Nephron progenitor cell (in vitro differentiated cells): ENCODE results near the gene INA.

ENCODE experiments used
- DNase-seq: peaks from one replicate; pipeline ENCODE4 v3.0.0; 2021
- H3K27ac Mint-ChIP-seq: 2 replicates; pipeline ENCODE4 v1.8.0; 2021; ENCODE audit warnings: mild to moderate bottlenecking, moderate library complexity, mixed read lengths
- H3K27me3 Mint-ChIP-seq: 2 replicates; pipeline ENCODE4 v1.8.0; 2021; ENCODE audit warnings: mild to moderate bottlenecking, low read depth, mixed read lengths; ENCODE audit not compliant: poor library complexity
- H3K36me3 Mint-ChIP-seq: 2 replicates; pipeline ENCODE4 v1.8.0; 2021; ENCODE audit warnings: low read depth, mixed read lengths
- H3K4me1 Mint-ChIP-seq: 2 replicates; pipeline ENCODE4 v1.8.0; 2021; ENCODE audit warnings: mixed read lengths
- H3K4me3 Mint-ChIP-seq: 2 replicates; pipeline ENCODE4 v1.8.0; 2021; ENCODE audit warnings: mild to moderate bottlenecking, moderate library complexity, mixed read lengths
- H3K9me3 Mint-ChIP-seq: 2 replicates; pipeline ENCODE4 v1.8.0; 2021; ENCODE audit warnings: mild to moderate bottlenecking, moderate library complexity, mixed read lengths
- TF ChIP-seq, protein P1 (sequence below): fragments of 200-600 bp; sonication (generic); IDR thresholded peaks from 2 replicates; pipeline ENCODE4 v1.5.0; 2021; ENCODE audit warnings: antibody characterized with exemption

The INA gene

DNA sequence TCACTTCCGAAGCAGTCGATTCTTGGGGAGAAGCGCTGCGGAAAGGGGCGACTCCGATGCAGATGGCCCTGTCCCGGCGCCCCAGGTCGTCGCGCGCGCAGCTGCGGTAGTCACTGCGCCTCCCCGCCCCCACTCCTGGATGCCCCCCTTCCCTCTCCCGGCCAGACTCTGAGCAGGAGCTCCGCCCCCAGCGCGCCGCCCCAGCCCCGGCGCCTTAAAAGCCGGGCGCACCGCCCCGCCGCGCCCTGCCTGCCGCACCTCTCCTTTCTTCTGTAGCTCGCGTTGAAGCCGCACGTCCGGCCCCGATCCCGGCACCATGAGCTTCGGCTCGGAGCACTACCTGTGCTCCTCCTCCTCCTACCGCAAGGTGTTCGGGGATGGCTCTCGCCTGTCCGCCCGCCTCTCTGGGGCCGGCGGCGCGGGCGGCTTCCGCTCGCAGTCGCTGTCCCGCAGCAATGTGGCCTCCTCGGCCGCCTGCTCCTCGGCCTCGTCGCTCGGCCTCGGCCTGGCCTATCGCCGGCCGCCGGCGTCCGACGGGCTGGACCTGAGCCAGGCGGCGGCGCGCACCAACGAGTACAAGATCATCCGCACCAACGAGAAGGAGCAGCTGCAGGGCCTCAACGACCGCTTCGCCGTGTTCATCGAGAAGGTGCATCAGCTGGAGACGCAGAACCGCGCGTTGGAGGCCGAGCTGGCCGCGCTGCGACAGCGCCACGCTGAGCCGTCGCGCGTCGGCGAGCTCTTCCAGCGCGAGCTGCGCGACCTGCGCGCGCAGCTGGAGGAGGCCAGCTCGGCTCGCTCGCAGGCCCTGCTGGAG lies at the start of gene INA:
Gene INA (plus strand): TSS at position 243 of the 817 bp plus-strand sequence. CDS start 74 bp downstream, at position 317.
- H3K27ac Mint-ChIP-seq, result no peak within 1 kb of the TSS
- H3K36me3 Mint-ChIP-seq, result no peaks in the 10 kb centered on the region
- peaks cover 92% of the 10 kb centered on the region for H3K27me3 Mint-ChIP-seq
- peaks cover 17% of the 10 kb centered on the region for H3K4me1 Mint-ChIP-seq
- peaks cover 5% of the 10 kb centered on the region for H3K9me3 Mint-ChIP-seq
- peak; percentile 74 for DNase-seq
- TF ChIP-seq, protein P1, sequence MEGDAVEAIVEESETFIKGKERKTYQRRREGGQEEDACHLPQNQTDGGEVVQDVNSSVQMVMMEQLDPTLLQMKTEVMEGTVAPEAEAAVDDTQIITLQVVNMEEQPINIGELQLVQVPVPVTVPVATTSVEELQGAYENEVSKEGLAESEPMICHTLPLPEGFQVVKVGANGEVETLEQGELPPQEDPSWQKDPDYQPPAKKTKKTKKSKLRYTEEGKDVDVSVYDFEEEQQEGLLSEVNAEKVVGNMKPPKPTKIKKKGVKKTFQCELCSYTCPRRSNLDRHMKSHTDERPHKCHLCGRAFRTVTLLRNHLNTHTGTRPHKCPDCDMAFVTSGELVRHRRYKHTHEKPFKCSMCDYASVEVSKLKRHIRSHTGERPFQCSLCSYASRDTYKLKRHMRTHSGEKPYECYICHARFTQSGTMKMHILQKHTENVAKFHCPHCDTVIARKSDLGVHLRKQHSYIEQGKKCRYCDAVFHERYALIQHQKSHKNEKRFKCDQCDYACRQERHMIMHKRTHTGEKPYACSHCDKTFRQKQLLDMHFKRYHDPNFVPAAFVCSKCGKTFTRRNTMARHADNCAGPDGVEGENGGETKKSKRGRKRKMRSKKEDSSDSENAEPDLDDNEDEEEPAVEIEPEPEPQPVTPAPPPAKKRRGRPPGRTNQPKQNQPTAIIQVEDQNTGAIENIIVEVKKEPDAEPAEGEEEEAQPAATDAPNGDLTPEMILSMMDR, result no peak
- H3K4me3 Mint-ChIP-seq, result peak within 1 kb of the TSS; percentile 81

DNA sequence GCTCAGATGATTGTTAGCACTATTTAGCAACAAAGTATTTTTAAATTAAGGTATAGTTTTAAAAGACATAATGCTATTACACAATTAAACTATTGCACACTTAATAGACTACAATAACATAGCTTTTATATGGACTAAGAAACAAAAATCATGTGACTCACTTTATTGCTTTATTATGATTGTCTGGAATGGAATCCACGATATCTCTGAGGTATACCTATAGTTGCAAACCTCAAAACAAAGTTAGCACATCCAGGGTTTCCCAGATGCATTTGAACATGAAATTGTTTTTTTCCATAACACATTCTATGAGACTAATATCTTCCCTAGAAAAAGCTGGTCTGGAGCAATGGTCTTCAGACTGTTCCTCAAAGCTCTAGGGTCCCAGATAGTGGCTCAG lies 49.5 kb upstream of the INA start:
- Mint-ChIP-seq H3K27ac (no peak overlapping the region), H3K4me1 (no peaks in the 10 kb centered on the region), H3K9me3 (peaks cover 23% of the 10 kb centered on the region), H3K4me3 (no peak overlapping the region), H3K27me3 (peaks cover 7% of the 10 kb centered on the region), H3K36me3 (no peaks in the 10 kb centered on the region)
- TF ChIP-seq, protein P1, result no peak
- DNase-seq, result no peak

DNA sequence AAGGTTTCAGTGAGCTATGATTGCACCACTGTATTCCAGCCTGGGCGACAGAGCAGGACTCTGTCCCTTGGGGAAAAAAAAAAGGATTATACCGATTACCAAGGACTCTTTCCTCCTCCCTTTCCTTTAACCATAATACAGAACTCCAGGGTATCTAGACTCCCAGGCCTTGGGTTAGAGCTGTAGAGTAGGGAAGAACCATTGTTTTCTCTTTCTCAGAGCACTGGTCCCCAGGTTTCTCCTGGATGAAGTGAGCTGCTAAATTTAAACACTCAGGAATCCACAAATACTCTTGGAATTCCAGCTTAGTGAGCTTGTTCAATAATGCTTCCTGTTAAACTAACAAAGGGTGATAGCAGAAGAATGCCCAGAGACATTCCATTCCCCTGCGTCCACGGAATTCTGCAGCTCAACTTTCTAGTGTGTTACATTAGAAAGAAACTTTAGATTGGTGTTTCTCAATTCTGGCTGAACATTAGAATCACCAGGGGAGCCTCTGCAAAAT lies 45.8 kb upstream of the INA start:
- Mint-ChIP-seq H3K27ac (peak overlapping the region; percentile 29), H3K4me1 (no peaks in the 10 kb centered on the region), H3K9me3 (peaks cover 8% of the 10 kb centered on the region), H3K36me3 (no peaks in the 10 kb centered on the region), H3K27me3 (peaks cover 3% of the 10 kb centered on the region), H3K4me3 (no peak overlapping the region)
- TF ChIP-seq, protein P1, result no peak
- no peak for DNase-seq

DNA sequence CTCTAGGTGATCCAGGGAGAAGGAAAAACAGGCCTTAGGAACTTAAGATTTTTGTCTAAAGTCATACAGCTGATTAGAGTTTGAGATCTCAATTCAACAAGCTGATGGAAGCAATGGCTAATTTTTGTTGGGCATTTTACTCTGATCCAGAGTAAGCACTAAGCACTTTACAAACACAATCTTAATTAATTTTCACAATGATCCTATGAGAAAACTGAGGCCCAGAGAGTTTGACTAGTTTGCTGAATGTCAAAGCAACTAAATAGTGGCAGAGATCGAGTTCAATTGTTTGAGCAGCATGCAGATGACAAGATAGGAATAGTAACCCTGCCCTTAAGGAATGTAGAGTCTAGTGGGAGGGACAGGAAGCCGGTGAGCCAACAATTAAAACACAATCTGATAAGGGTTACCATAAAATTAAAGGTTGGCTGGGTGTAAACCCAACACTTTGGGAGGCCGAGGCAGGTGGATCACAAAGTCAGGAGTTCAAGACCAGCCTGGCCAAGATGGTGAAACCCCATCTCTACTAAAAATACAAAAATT lies 44.7 kb upstream of the INA start:
- TF ChIP-seq, protein P1, result no peak
- Mint-ChIP-seq H3K4me1 (no peaks in the 10 kb centered on the region), H3K9me3 (peaks cover 13% of the 10 kb centered on the region), H3K36me3 (no peaks in the 10 kb centered on the region), H3K4me3 (no peak overlapping the region), H3K27me3 (peaks cover 3% of the 10 kb centered on the region), H3K27ac (no peak overlapping the region)
- no peak for DNase-seq

GRCh38 chr10:103232772-103233488 lies 44.0 kb upstream of the INA start:
- Mint-ChIP-seq H3K27me3 (peaks cover 3% of the 10 kb centered on the region), H3K4me1 (no peaks in the 10 kb centered on the region), H3K4me3 (no peak overlapping the region), H3K36me3 (no peaks in the 10 kb centered on the region), H3K9me3 (peaks cover 13% of the 10 kb centered on the region), H3K27ac (no peak overlapping the region)
- TF ChIP-seq, protein P1, result no peak
- no peak for DNase-seq
